Measurements from ENCODE around the gene ATXN7L2. TPM values are rescaled to one million over a fixed set of nuclear protein-coding genes. Genes with fewer than 3 reads are reported as not detected.

ATXN7L2 gene
- polyA plus RNA-seq, 4 donors = 9.0 to 10.2 (median 9.8) TPM

GRCh38 chr1:109474697-109475096, 9.0 kb upstream of the ATXN7L2 start:
- no peak for DNase-seq (ENCODE audit: low read depth in 4 of 4, low spot score in 3 of 4)

GRCh38 chr1:109475261-109475660, 8.4 kb upstream of the ATXN7L2 start:
- DNase-seq (ENCODE audit: low read depth in 4 of 4, low spot score in 3 of 4) = no peak

GRCh38 chr1:109476825-109477224, 6.9 kb upstream of the ATXN7L2 start:
- DNase-seq (ENCODE audit: low read depth in 4 of 4, low spot score in 3 of 4) = no peak

GRCh38 chr1:109477821-109478220, 5.9 kb upstream of the ATXN7L2 start:
- DNase-seq (ENCODE audit: low read depth in 4 of 4, low spot score in 3 of 4) = no peak

- DNase-seq (ENCODE audit: low read depth in 4 of 4, low spot score in 3 of 4) = no peak
Observed at GRCh38 chr1:109478806-109479205, 4.9 kb upstream of the ATXN7L2 start.

- no peak for DNase-seq (ENCODE audit: low read depth in 4 of 4, low spot score in 3 of 4)
Observed at GRCh38 chr1:109479311-109479710, 4.4 kb upstream of the ATXN7L2 start.

GRCh38 chr1:109479901-109480300, 3.8 kb upstream of the ATXN7L2 start:
- no peak for DNase-seq (ENCODE audit: low read depth in 4 of 4, low spot score in 3 of 4)

- no peak for DNase-seq (ENCODE audit: low read depth in 4 of 4, low spot score in 3 of 4)
Observed at GRCh38 chr1:109481646-109482045, 2.1 kb upstream of the ATXN7L2 start.

GRCh38 chr1:109482242-109482641, 1.5 kb upstream of the ATXN7L2 start:
- no peak for DNase-seq (ENCODE audit: low read depth in 4 of 4, low spot score in 3 of 4)

GRCh38 chr1:109482791-109483671, 674 bp upstream of the ATXN7L2 start:
- DNase-seq (ENCODE audit: low read depth in 4 of 4, low spot score in 3 of 4) = no peak

GRCh38 chr1:109484519-109484975, 842 bp downstream of the ATXN7L2 start:
- DNase-seq (ENCODE audit: low read depth in 4 of 4, low spot score in 3 of 4) = no peak

- no peak for DNase-seq (ENCODE audit: low read depth in 4 of 4, low spot score in 3 of 4)
Observed at GRCh38 chr1:109485001-109485400, 1.3 kb downstream of the ATXN7L2 start.

GRCh38 chr1:109487261-109487660, 3.6 kb downstream of the ATXN7L2 start:
- no peak for DNase-seq (ENCODE audit: low read depth in 4 of 4, low spot score in 3 of 4)

- no peak for DNase-seq (ENCODE audit: low read depth in 4 of 4, low spot score in 3 of 4)
Observed at GRCh38 chr1:109488201-109488600, 4.5 kb downstream of the ATXN7L2 start.

- no peak for DNase-seq (ENCODE audit: low read depth in 4 of 4, low spot score in 3 of 4)
Observed at GRCh38 chr1:109488696-109489095, 5.0 kb downstream of the ATXN7L2 start.

- DNase-seq (ENCODE audit: low read depth in 4 of 4, low spot score in 3 of 4) = no peak
Observed at GRCh38 chr1:109490029-109490933, 6.6 kb downstream of the ATXN7L2 start.

GRCh38 chr1:109490934-109491302, 7.2 kb downstream of the ATXN7L2 start:
- no peak for DNase-seq (ENCODE audit: low read depth in 4 of 4, low spot score in 3 of 4)

- no peak for DNase-seq (ENCODE audit: low read depth in 4 of 4, low spot score in 3 of 4)
Observed at GRCh38 chr1:109491372-109491771, 7.7 kb downstream of the ATXN7L2 start.

- DNase-seq (ENCODE audit: low read depth in 4 of 4, low spot score in 3 of 4) = no peak
Observed at GRCh38 chr1:109492779-109493178, 9.1 kb downstream of the ATXN7L2 start.

GRCh38 chr1:109493227-109493626, 9.5 kb downstream of the ATXN7L2 start:
- no peak for DNase-seq (ENCODE audit: low read depth in 4 of 4, low spot score in 3 of 4)

- peak in 3 of 4 donors; percentile 72 to 86 (median 74) for DNase-seq (ENCODE audit: low read depth in 4 of 4, low spot score in 3 of 4)
Observed at GRCh38 chr1:109493805-109494539, 10.3 kb downstream of the ATXN7L2 start, which contains the start of gene CYB561D1. Gene CYB561D1, plus strand, starts transcription at chr1:109494094. Its CDS starts 46 bp downstream, at chr1:109494140.
